PC-9 (cell line): ENCODE data around the gene HMSD. TPM values are rescaled to one million over a fixed set of nuclear protein-coding genes. Genes with fewer than 3 reads are reported as not detected.

Experiments
- BruUV-seq: library from RNA; stranded (reverse); fragments of 400-500 nt; replicated peaks from 2 replicates; lab custom pipeline; 2021; lab: Mats Ljungman, UMichigan
- CTCF ChIA-PET: fragments of 300-600 bp; sonication (Branson Sonifier 250); formaldehyde crosslinking; loops from one replicate; lab custom pipeline; 2022; ENCODE audit warnings: antibody characterized with exemption; lab: Charles Lee
- POLR2A ChIA-PET: fragments of 300-600 bp; sonication (Branson Sonifier 250); formaldehyde crosslinking; loops from one replicate; lab custom pipeline; 2022; ENCODE audit warnings: antibody characterized with exemption; ENCODE audit not compliant: unreplicated experiment; lab: Charles Lee
- DNase-seq, 2 experiments: peaks; one replicate each; pipeline versions ENCODE4 v3.0.0 to v3.0.0-alpha.2; 2015 to 2022; ENCODE audit warnings: mixed read lengths in 1 of 2
- H2AFZ ChIP-seq: fragments of 200-600 bp; sonication (generic); 2 replicates; pipeline ENCODE4 v1.8.1; 2017; ENCODE audit warnings: antibody characterized with exemption
- H3F3A ChIP-seq: fragments of 200-600 bp; sonication (generic); 2 replicates; pipeline ENCODE4 v1.8.1; 2017; ENCODE audit warnings: antibody characterized with exemption, mild to moderate bottlenecking, low read depth; ENCODE audit not compliant: insufficient read depth
- H3K27ac ChIP-seq: fragments of 200-600 bp; sonication (generic); 2 replicates; pipeline ENCODE4 v1.6.1; 2016; ENCODE audit warnings: mixed run types
- H3K27me3 ChIP-seq: fragments of 200-600 bp; sonication (generic); 2 replicates; pipeline ENCODE4 v1.6.1; 2016; ENCODE audit warnings: low read depth, mixed run types; ENCODE audit not compliant: insufficient read depth
- H3K36me3 ChIP-seq: fragments of 200-600 bp; sonication (generic); 2 replicates; pipeline ENCODE4 v1.6.1; 2016; ENCODE audit warnings: low read depth, mixed run types
- H3K4me1 ChIP-seq: fragments of 200-600 bp; sonication (generic); replicated peaks from 2 replicates; pipeline ENCODE4 v1.6.1; 2016; ENCODE audit warnings: mixed run types; ENCODE audit not compliant: insufficient read depth
- H3K4me2 ChIP-seq: fragments of 200-600 bp; sonication (generic); 2 replicates; pipeline ENCODE4 v1.6.1; 2017; ENCODE audit warnings: mixed run types
- H3K4me3 ChIP-seq: fragments of 200-600 bp; sonication (generic); 2 replicates; pipeline ENCODE4 v1.6.1; 2016; ENCODE audit warnings: mixed run types
- H3K79me2 ChIP-seq: fragments of 200-600 bp; sonication (generic); 2 replicates; pipeline ENCODE4 v1.6.1; 2017; ENCODE audit warnings: low read depth, mixed run types
- H3K9me2 ChIP-seq: fragments of 200-600 bp; sonication (generic); 2 replicates; pipeline ENCODE4 v1.8.1; 2017; ENCODE audit warnings: mild to moderate bottlenecking; ENCODE audit not compliant: insufficient read depth
- H3K9me3 ChIP-seq: fragments of 200-600 bp; sonication (generic); 2 replicates; pipeline ENCODE4 v1.8.1; 2016; ENCODE audit warnings: low read depth; ENCODE audit not compliant: insufficient read depth
- H4K20me1 ChIP-seq: fragments of 200-600 bp; sonication (generic); 2 replicates; pipeline ENCODE4 v1.8.1; 2017; ENCODE audit not compliant: insufficient read depth
- CTCF ChIP-seq: fragments of 200-600 bp; sonication (generic); conservative IDR thresholded peaks from 2 replicates; pipeline ENCODE4 v1.6.1; 2017; ENCODE audit warnings: mixed run types, antibody characterized with exemption, mild to moderate bottlenecking, moderate library complexity
- EZH2 ChIP-seq: fragments of 200-600 bp; sonication (generic); IDR thresholded peaks from 2 replicates; pipeline ENCODE4 v1.8.0; 2017; ENCODE audit warnings: antibody characterized with exemption, low read depth
- intact Hi-C: fragments of 100-400 bp; cut with micrococcal nuclease; formaldehyde crosslinking; loops from one replicate; pipeline ENCODE4 v1.10.0; 2022; ENCODE audit not compliant: unreplicated experiment
- total RNA-seq: library from RNA; stranded (reverse); gene quantifications from 2 replicates; pipeline ENCODE4 v1.2.3, GENCODE V29; 2021

The HMSD gene
- total RNA-seq, 1 experiment from 2014 or later = not detected

- intact Hi-C loops = no loop called here
- CTCF ChIA-PET = no interaction called here
- POLR2A ChIA-PET = interaction anchor here (0.5 kb wide), 1 partner anchor 599 kb away, joined by 8 read pairs; no protein-coding TSS in a partner anchor
- Histone ChIP-seq H3K27me3 (no peaks in the 10 kb centered on the region), H3K9me3 (no peaks in the 10 kb centered on the region), H3K9me2 (no peaks in the 10 kb centered on the region), H4K20me1 (no peaks in the 10 kb centered on the region), H3K27ac (no peak overlapping the region), H2AFZ (no peak overlapping the region), H3K79me2 (no peaks in the 10 kb centered on the region), H3F3A (no peaks in the 10 kb centered on the region), H3K36me3 (no peaks in the 10 kb centered on the region), H3K4me3 (no peak overlapping the region), H3K4me1 (no peaks in the 10 kb centered on the region), H3K4me2 (no peak overlapping the region)
- BruUV-seq = no TSS peak
- DNase-seq = no peak
- TF ChIP-seq CTCF (no peak), EZH2 (no peak)
These were observed 12.4 kb downstream of the HMSD start for GRCh38 chr18:63961435-63961980.

GRCh38 chr18:63962137-63962536, 13.0 kb downstream of the HMSD start:
- no peaks in the 10 kb centered on the region for H3K36me3 ChIP-seq
- intact Hi-C loops = no loop called here
- no peaks in the 10 kb centered on the region for H4K20me1 ChIP-seq
- peak in 1 of 2 experiments; percentile 39 for DNase-seq
- H3K4me3 ChIP-seq = no peak overlapping the region
- ChIA-PET POLR2A (no interaction called here), CTCF (no interaction called here)
- no peaks in the 10 kb centered on the region for H3F3A ChIP-seq
- H3K27ac ChIP-seq = no peak overlapping the region
- H3K9me3 ChIP-seq = no peaks in the 10 kb centered on the region
- H3K9me2 ChIP-seq = no peaks in the 10 kb centered on the region
- BruUV-seq = no TSS peak
- H3K27me3 ChIP-seq = no peaks in the 10 kb centered on the region
- H2AFZ ChIP-seq = no peak overlapping the region
- H3K79me2 ChIP-seq = no peaks in the 10 kb centered on the region
- H3K4me1 ChIP-seq = no peaks in the 10 kb centered on the region
- no peak overlapping the region for H3K4me2 ChIP-seq
- no peak for TF ChIP-seq CTCF
- TF ChIP-seq EZH2 = no peak

- H4K20me1 ChIP-seq = no peaks in the 10 kb centered on the region
- no peaks in the 10 kb centered on the region for H3K36me3 ChIP-seq
- DNase-seq = peak in 1 of 2 experiments; percentile 46
- no peak overlapping the region for H3K4me2 ChIP-seq
- no peaks in the 10 kb centered on the region for H3K79me2 ChIP-seq
- H3K27ac ChIP-seq = no peak overlapping the region
- peaks cover 4% of the 10 kb centered on the region; the same call in 1 of the 2 replicates for H3F3A ChIP-seq
- no peaks in the 10 kb centered on the region for H3K27me3 ChIP-seq
- no peaks in the 10 kb centered on the region for H3K9me3 ChIP-seq
- no TSS peak for BruUV-seq
- ChIA-PET CTCF (interaction anchor here (0.5 to 0.9 kb wide), 3 partner anchors 31 to 525 kb away, joined by 3 to 4 read pairs (median 3); no protein-coding TSS in a partner anchor), POLR2A (no interaction called here)
- TF ChIP-seq CTCF (peak; percentile 72), EZH2 (no peak)
- no peaks in the 10 kb centered on the region for H3K9me2 ChIP-seq
- H3K4me3 ChIP-seq = no peak overlapping the region
- intact Hi-C loops = no loop called here
- peaks cover 3% of the 10 kb centered on the region for H3K4me1 ChIP-seq
- H2AFZ ChIP-seq = no peak overlapping the region
These were observed 14.6 kb downstream of the HMSD start for GRCh38 chr18:63963615-63964256.
